HTR-8/SVneo (cell line): ENCODE results near the gene ZDHHC19.

Experiments used
- DNase-seq: peaks from one replicate; pipeline ENCODE4 v3.0.0; 2011; ENCODE audit warnings: low spot score, mixed read lengths; ENCODE audit not compliant: insufficient read length
- FAIRE-seq: peaks from 2 replicates; lab custom pipeline; 2011; peaks lifted over from hg19 to GRCh38; lab: Jason Lieb, UNC

ZDHHC19 gene

DNA sequence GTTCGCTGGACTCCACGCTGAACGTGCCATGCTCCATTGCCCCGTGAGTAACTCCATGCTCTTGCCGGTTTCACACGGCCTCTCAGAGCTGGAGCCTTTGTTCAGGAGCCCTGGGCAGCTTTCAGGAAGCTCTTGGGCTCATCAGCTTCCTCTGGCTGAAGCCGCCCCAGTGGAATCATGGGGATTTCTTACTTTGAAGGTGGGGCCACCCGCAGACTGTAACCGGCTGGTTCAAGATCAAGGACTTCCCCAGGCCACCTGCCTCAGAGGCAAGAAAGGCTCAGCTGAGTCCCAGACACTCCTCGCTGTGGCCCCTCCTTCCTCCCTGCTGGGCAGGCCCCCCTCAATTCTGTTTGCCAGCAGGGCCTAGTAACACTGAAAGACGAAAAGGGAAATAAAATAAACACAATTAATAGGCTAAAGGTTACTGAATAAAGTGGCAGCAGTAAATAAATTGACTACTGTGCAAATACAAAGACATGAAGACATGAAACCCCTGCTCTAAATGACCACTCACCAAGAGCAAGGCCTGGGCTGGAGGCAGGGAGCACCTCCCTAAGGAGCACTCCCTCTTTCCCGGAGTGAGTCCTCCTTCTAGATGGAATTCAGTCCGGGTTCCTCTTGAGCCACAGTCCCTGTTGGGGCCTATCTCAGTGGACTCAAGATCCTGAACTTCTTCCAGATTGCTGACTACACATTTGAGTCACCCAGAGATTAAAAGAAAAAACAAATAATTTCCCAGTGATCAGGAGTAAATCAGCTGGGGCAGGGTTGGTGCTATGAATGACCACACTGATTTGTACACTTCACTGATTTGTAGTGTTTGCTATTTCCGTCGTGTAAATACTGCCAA is 51.0 kb downstream of the ZDHHC19 start:
- FAIRE-seq (no peak), DNase-seq (no peak)

DNA sequence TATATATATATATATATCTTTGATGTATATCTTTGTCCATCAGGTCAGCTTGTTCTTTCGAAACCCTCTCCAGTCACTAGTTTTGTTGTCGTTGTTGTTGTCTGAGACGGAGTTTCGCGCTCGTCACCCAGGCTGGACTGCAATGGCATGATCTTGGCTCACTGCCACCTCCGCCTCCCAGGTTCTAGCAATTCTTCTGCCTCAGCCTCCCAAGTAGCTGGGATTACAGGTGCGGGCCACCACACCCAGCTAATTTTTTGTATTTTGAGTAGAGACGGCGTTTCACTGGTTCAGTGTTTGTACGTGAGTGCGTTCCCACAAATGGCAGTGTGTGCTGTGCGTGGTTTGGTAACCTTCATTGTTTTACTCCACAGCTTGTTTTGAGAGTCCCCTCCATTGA is 51.7 kb downstream of the ZDHHC19 start:
- DNase-seq (no peak), FAIRE-seq (no peak)

DNA sequence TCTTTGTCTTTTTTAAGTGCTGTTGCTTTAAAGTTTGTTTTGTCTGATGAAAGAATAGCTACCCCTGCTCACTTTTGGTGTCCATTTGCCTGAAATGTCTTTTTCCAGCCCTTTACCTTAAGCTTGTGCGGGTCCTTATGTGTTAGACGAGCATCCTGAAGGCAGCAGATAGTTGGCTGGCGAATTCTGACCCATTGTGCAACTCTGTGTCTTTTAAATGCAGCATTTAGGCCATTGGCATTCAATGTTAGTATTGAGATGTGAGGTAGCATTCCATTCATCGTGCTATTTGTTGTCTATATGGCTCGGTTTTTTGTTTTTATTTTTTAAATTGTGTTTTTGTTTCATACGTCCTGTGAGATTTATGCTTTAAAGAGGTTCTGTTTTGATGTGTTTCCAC is 55.0 kb downstream of the ZDHHC19 start:
- DNase-seq (no peak), FAIRE-seq (no peak)

DNA sequence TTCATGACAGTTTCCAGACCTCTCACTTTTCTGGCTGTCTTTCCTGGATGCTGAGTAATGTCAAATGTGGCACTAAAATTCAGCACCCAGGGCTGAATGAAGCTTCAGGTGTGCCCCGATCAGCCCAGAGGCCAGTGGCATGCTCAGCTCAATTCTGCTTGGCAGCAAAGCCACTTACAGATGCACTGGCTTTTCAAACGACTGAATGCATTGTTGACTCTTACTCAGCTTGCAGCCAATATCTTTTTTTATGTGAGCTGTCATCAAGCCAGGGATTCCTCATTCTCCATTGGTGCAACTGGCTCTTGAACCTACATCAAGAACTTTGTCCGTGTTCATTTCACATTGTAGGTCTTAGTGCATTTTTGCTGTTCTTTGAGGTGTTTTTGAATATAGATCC is 60.7 kb downstream of the ZDHHC19 start:
- DNase-seq (no peak), FAIRE-seq (no peak)

DNA sequence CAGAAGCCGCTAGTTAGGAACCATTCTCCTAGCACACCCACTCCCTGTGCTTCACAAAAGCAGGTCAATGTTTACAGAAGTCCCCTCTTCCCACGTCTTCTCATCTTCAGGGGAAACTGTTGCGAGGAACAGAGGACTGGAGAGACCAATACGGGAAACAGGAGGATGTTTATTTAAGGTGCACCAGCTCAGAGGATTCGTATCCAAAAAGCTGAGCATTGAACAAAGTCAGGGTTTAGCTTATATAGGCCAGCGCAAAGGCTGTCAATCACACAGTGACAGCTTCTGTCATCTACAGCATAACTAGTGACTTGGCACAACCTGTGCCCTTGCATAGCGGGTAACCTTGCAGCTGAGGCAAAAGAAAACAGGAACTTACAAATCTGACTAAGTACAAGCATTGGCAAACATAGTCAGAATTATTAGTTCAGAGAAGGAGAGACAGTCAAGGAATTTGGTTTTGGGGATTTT is 61.3 kb downstream of the ZDHHC19 start:
- no peak for FAIRE-seq
- DNase-seq, result no peak

DNA sequence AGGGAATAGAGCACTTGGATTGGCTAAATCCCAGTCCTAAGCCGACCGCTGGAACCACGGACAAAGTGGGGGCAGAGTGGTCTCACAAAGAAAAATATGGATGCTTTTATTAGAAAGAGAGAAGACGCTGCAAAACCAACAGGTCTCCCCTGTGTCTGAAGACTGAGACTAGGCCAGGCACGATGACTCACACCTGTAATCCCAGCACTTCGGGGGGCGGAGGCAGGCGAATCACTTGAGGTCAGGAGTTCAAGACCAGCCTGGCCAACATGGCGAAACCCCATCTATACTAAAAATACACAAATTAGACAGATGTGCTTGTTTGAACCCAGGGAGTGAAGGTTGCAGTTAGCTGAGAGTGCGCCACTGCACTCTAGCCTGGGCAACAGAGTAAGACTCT is 61.8 kb downstream of the ZDHHC19 start:
- no peak for FAIRE-seq

More for the DNA sequence above, 61.8 kb downstream of the ZDHHC19 start:
- no peak for DNase-seq
